Stomach (tissue), 9 donors: ENCODE results near the gene TRIM52. TPM values are rescaled to one million over a fixed set of nuclear protein-coding genes. Genes with fewer than 3 reads are reported as not detected.
A peak's percentile ranks its signal among the peaks of the same experiment; 100 is the strongest.

Experiments
- DNase-seq, 2 donors: peaks; one replicate each; pipeline versions ENCODE4 v3.0.0 to v3.0.0-alpha.2; 2013 to 2019
- H3K27ac ChIP-seq, 5 donors: fragments of 200-600 bp in 4 of 5; sonication (generic) in 4 of 5; one replicate each; pipeline ENCODE4 v1.5.1; 2013 to 2019; ENCODE audit warnings: mild to moderate bottlenecking in 1 of 5, moderate library complexity in 1 of 5
- H3K27me3 ChIP-seq, 3 donors: fragments of 200-600 bp; sonication (generic); one replicate each; pipeline ENCODE4 v1.5.1; 2017 to 2019; ENCODE audit warnings: mixed run types in 1 of 3
- H3K36me3 ChIP-seq, 4 donors: fragments of 200-600 bp; sonication (generic); 1 replicate in 3 of 4; 2 replicates in 1 of 4; pipeline ENCODE4 v1.5.1; 2016 to 2019
- H3K4me1 ChIP-seq, 4 donors: fragments of 200-600 bp; sonication (generic); one replicate each; pipeline ENCODE4 v1.5.1; 2016 to 2019
- H3K4me3 ChIP-seq, 4 donors: fragments of 200-600 bp; sonication (generic) in 3 of 4; one replicate each; pipeline ENCODE4 v1.5.1; 2016 to 2019; ENCODE audit warnings: mild to moderate bottlenecking in 1 of 4
- H3K9me3 ChIP-seq, 4 donors: fragments of 200-600 bp; sonication (generic); one replicate each; pipeline ENCODE4 v1.5.1; 2016 to 2019
- EP300 ChIP-seq: sonication (generic); formaldehyde crosslinking; IDR thresholded peaks from one replicate; pipeline ENCODE4 v1.6.1; 2017; ENCODE audit warnings: antibody characterized with exemption
- POLR2A ChIP-seq, 4 donors: fragments of 450-650 bp; IDR thresholded peaks; one replicate each; pipeline ENCODE4 v1.6.1; 2016; ENCODE audit warnings: antibody characterized with exemption in 4 of 4, control low read depth in 2 of 4, mild to moderate bottlenecking in 1 of 4, moderate library complexity in 1 of 4
- POLR2AphosphoS5 ChIP-seq, 3 donors: sonication (generic); formaldehyde crosslinking; IDR thresholded peaks; one replicate each; pipeline ENCODE4 v1.6.1; 2016; ENCODE audit warnings: antibody characterized with exemption in 3 of 3
- WGBS, 5 donors: extraction: QIAGEN DNeasy Blood & Tissue Kit in 3 of 5; methylation state at CpG; one replicate each; pipeline versions ENCODE4 v1.1.5 to v1.1.7; 2013 to 2018; 5-methylcytosine and 5-hydroxymethylcytosine counted together
- intact Hi-C: fragments of 100-400 bp; cut with DNase I; formaldehyde crosslinking; loops from one replicate; pipeline ENCODE4 v1.15.1; 2023; ENCODE audit warnings: low total_unique reads
- polyA plus RNA-seq, 3 donors: library from polyadenylated mRNA; stranded (reverse); fragments of 200-250 nt; gene quantifications; one replicate each; pipeline ENCODE4 v1.2.3, GENCODE V29; 2013
- small RNA-seq, 4 donors: library from RNA; depleted of rRNA; stranded (forward); fragments of <200 nt; gene quantifications; one replicate each; pipeline ENCODE3, GENCODE V24; 2016
- total RNA-seq, 5 donors: library from RNA; depleted of rRNA; stranded (reverse); fragments of >200 nt; gene quantifications; one replicate each; pipeline versions ENCODE4 v1.1.0 to v1.2.3, GENCODE V29; 2014 to 2016
- TF ChIP-seq, protein P1 (sequence below), 7 experiments: fragments of 450-650 bp in 4 of 7; fragments of 200-600 bp in 3 of 7; sonication (generic) in 3 of 7; IDR thresholded peaks; one replicate each; pipeline ENCODE4 v1.5.1; 2016 to 2019; ENCODE audit warnings: antibody characterized with exemption in 7 of 7, control low read depth in 2 of 7, mild to moderate bottlenecking in 1 of 7
- donor health status: healthy with polysubstance abuse.
- donor health status: Bipolar disorder and iron deficiency.
- donor health status: healthy.

The TRIM52 gene
- total and polyA plus RNA-seq, 8 donors: 3.8 to 29.9 (median 12.5) TPM

DNA sequence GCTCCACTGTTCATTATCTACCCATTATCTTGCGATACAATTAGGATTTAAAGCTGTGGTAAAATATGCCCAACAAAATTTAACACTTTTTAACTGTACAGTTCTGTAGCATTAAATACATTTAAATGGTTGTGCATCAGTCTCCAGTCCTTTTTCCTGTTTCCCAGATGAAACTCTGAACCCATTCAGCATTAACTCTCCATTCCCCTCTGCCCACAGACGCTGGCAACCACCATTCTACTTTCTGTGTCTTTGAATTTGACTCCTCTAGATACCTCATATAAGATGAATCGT, 53.0 kb downstream of the TRIM52 start:
- intact Hi-C loops: no loop called here
- H3K4me1 ChIP-seq: peaks cover 25 to 52% (median 38%) of the 10 kb centered on the region in 4 donors
- no peak for DNase-seq
- H3K27me3 ChIP-seq: peaks cover 0 to 30% (median 10%) of the 10 kb centered on the region in 3 donors
- H3K36me3 ChIP-seq: no peaks in the 10 kb centered on the region
- peak overlapping the region in 1 of 4 donors; percentile 64 for H3K4me3 ChIP-seq
- H3K9me3 ChIP-seq: no peaks in the 10 kb centered on the region
- peak overlapping the region in 4 of 5 donors; percentile 70 to 90 (median 81) for H3K27ac ChIP-seq
- WGBS, 5 donors: 40 to 44% (median 42%) methylated on average over 3 of the region's 3 CpGs
- TF ChIP-seq, protein P1, sequence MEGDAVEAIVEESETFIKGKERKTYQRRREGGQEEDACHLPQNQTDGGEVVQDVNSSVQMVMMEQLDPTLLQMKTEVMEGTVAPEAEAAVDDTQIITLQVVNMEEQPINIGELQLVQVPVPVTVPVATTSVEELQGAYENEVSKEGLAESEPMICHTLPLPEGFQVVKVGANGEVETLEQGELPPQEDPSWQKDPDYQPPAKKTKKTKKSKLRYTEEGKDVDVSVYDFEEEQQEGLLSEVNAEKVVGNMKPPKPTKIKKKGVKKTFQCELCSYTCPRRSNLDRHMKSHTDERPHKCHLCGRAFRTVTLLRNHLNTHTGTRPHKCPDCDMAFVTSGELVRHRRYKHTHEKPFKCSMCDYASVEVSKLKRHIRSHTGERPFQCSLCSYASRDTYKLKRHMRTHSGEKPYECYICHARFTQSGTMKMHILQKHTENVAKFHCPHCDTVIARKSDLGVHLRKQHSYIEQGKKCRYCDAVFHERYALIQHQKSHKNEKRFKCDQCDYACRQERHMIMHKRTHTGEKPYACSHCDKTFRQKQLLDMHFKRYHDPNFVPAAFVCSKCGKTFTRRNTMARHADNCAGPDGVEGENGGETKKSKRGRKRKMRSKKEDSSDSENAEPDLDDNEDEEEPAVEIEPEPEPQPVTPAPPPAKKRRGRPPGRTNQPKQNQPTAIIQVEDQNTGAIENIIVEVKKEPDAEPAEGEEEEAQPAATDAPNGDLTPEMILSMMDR (IDR thresholded peaks at IDR 0.05): no peak
- no peak for TF ChIP-seq POLR2AphosphoS5 (IDR thresholded peaks at IDR 0.05)
- TF ChIP-seq EP300: no peak
- no peak for TF ChIP-seq POLR2A (IDR thresholded peaks at IDR 0.05)

DNA sequence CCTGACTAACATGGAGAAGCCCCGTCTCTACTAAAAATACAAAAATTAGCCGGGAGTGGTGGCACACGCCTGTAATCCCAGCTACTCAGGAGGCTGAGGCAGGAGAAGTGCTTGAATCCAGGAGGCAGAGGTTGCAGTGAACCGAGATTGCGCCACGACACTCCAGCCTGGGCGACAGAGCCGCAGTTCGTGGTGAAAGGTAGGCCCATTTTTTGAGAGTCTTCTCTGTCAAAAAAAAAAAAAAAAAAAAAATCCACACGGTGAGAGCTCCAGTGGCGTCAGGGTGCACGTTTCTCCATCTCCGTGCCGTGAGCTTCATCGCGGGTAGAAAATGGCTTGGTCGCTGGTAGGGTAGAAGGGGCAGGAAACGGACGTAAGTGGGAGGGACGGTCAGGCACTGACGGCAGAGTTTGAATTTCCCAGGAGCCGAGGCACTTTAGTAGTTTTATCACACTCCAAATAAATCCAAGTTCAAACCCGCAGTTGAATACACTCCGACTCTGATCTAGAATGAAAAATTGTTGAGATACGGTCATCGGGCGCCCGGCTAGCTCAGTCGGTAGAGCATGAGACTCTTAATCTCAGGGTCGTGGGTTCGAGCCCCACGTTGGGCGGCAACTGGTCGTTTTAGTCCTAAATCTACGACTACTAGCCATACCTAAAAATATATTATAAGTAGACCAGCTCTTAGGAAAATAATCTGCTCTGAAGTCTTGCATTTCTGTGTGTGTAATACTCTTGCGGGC, 53.6 kb downstream of the TRIM52 start:
- intact Hi-C loops: no loop called here
- Histone ChIP-seq H3K9me3 (no peaks in the 10 kb centered on the region), H3K27me3 (peaks cover 0 to 30% (median 10%) of the 10 kb centered on the region in 3 donors), H3K4me1 (peaks cover 25 to 55% (median 38%) of the 10 kb centered on the region in 4 donors), H3K36me3 (no peaks in the 10 kb centered on the region), H3K4me3 (peak overlapping the region; percentile 63 to 77 (median 70)), H3K27ac (peak overlapping the region; percentile 61 to 90 (median 75))
- peak; percentile 76 to 87 for DNase-seq
- TF ChIP-seq POLR2AphosphoS5 (IDR thresholded peaks at IDR 0.05) (peak in 2 of 3 donors; percentile 4 to 18), POLR2A (IDR thresholded peaks at IDR 0.05) (no peak)
- 1 to 3% (median 1%) methylated on average over 36 of the region's 36 CpGs for WGBS, 5 donors

DNA sequence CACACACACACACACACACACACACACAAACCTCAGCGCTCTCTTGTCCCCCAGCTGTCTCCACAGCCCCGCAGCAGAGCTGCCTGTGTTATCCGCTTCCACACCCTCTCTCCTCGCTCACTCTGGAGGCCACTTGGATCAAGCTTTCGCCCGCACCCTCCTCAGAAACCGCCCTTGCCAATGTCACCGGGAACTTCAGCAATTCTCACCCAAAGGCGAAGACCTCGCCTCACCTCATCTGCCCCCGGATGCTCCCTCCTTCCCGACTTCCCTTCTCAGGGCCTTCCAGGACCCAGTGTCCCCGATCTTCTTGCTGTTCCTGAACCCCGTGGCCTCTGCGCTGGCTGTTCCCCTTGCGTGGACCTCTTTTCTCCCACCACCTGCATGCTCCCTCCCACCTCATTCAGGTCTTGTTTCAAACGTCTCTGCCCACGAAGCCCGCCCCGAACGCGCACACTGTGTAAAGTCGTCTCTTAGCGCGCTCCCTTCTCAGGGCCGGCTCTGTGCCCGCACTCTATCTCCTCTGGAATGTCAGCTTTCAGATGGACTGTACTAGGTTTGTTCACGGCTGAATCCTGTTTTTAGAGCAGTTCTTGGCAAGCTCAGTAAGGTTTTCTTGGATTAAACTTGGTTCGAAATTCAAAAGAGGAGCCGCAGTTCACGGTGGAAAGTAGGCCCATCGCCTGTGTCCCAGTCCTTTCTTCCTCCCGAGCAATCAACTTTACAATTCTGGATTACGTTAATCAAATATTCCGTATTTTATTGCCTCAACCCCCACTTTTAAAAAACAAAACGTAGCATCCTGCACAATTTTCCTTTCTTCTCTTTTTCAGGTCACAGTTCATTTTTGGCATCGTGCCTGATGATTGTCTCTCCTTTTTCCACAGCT, 54.9 kb downstream of the TRIM52 start:
- peak in 1 of 2 donors; percentile 60 for DNase-seq
- intact Hi-C loops: no loop called here

More for the DNA sequence above, 54.9 kb downstream of the TRIM52 start:
- TF ChIP-seq EP300 (no peak), POLR2AphosphoS5 (IDR thresholded peaks at IDR 0.05) (no peak), POLR2A (IDR thresholded peaks at IDR 0.05) (no peak)
- TF ChIP-seq, protein P1 (IDR thresholded peaks at IDR 0.05): no peak
- Histone ChIP-seq H3K9me3 (no peaks in the 10 kb centered on the region), H3K4me3 (peak overlapping the region; percentile 63 to 77 (median 70)), H3K36me3 (no peaks in the 10 kb centered on the region), H3K4me1 (peaks cover 25 to 55% (median 38%) of the 10 kb centered on the region in 4 donors), H3K27me3 (peaks cover 0 to 30% (median 10%) of the 10 kb centered on the region in 3 donors), H3K27ac (peak overlapping the region in 4 of 5 donors; percentile 70 to 90 (median 81))
- WGBS, 5 donors: 8 to 18% (median 9%) methylated on average over 37 of the region's 37 CpGs

Small RNAs within 50 kb of the gene (small RNA-seq; reads per million reads assigned to genes)
- gene MIR4638: 0 reads per million in 4 donors
- gene RNU6-705P: 0 reads per million in 4 donors
- 0 reads per million in 4 donors for gene SNORD95
- gene SNORD96A: 0 reads per million in 4 donors

Other genes starting within 250 kb of the TRIM52 start
- 100 to 1,000 TPM in 1 of 5 donors, 10 to 100 TPM in 3, 1 to 10 TPM in 1; 3.5 to 108 (median 14.1) TPM for gene BTNL9, start 220.9 kb downstream of the TRIM52 start, total RNA-seq
- 1 to 10 TPM; 3.8 to 8.7 (median 5.7) TPM for gene BTNL9, start 220.9 kb downstream of the TRIM52 start, polyA plus RNA-seq
- gene OR2V1, start 130.0 kb downstream of the TRIM52 start, total RNA-seq: not detected
- not detected for gene OR2V1, start 130.0 kb downstream of the TRIM52 start, polyA plus RNA-seq
- not detected for gene OR2V2, start 113.6 kb downstream of the TRIM52 start, total RNA-seq
- not detected for gene OR2V2, start 113.6 kb downstream of the TRIM52 start, polyA plus RNA-seq
- gene TRIM7, start 55.9 kb downstream of the TRIM52 start, total RNA-seq: 1 to 10 TPM in 3 of 5 donors, under 1 TPM in 1, not detected in 1; 0.45 to 7.5 (median 3.4) TPM
- 10 to 100 TPM in 1 of 3 donors, 1 to 10 TPM in 1, under 1 TPM in 1; 0.93 to 20.4 (median 3.4) TPM for gene TRIM7, start 55.9 kb downstream of the TRIM52 start, polyA plus RNA-seq
- gene TRIM41, start 37.9 kb downstream of the TRIM52 start, total RNA-seq: 10 to 100 TPM in 4 of 5 donors, 1 to 10 TPM in 1; 2.3 to 70.4 (median 10.3) TPM
- 10 to 100 TPM; 13.8 to 26.1 (median 18.2) TPM for gene TRIM41, start 37.9 kb downstream of the TRIM52 start, polyA plus RNA-seq
- 1,000 to 10,000 TPM in 3 of 5 donors, 100 to 1,000 TPM in 2; 814 to 2,131 (median 1,334) TPM for gene RACK1, start 17.2 kb downstream of the TRIM52 start, total RNA-seq
- gene RACK1, start 17.2 kb downstream of the TRIM52 start, polyA plus RNA-seq: 1,000 to 10,000 TPM; 2,190 to 3,034 (median 2,228) TPM
- gene OR4F3, start 106.1 kb upstream of the TRIM52 start, total RNA-seq: not detected
- gene OR4F3, start 106.1 kb upstream of the TRIM52 start, polyA plus RNA-seq: not detected